ENCODE data around the gene LRRC3.

The LRRC3 gene

GRCh38 chr21:44503901-44504399 lies 48.6 kb downstream of the LRRC3 start:
- Histone ChIP-seq H3K79me2 (ENCODE audit: insufficient read depth, low read depth) (no peaks in the 10 kb centered on the region), H3K4me3 (IDR thresholded peaks at IDR 0.05; ENCODE audit: insufficient read depth, low read depth, low read length) (no peak overlapping the region), H3K36me3 (ENCODE audit: insufficient read depth) (no peaks in the 10 kb centered on the region), H3K4me1 (ENCODE audit: low read depth, poor library complexity, severe bottlenecking) (no peaks in the 10 kb centered on the region), H3K27ac (no peak overlapping the region), H4K20me1 (ENCODE audit: insufficient read depth) (no peaks in the 10 kb centered on the region), H2AFZ (ENCODE audit: low read depth) (no peak overlapping the region), H3K27me3 (ENCODE audit: insufficient read depth, low read depth) (peaks cover 95% of the 10 kb centered on the region), H3K9ac (no peak overlapping the region), H3K4me2 (no peak overlapping the region)
- TF ChIP-seq CTCF (conservative IDR thresholded peaks at IDR 0.05; ENCODE audit: low read depth, low read length): no peak

- H3K27ac ChIP-seq: no peak overlapping the region
- peaks cover 83% of the 10 kb centered on the region for H3K27me3 ChIP-seq (ENCODE audit: insufficient read depth, low read depth)
- no peak for TF ChIP-seq CTCF (conservative IDR thresholded peaks at IDR 0.05; ENCODE audit: low read depth, low read length)
- H4K20me1 ChIP-seq (ENCODE audit: insufficient read depth): no peaks in the 10 kb centered on the region
- H3K4me2 ChIP-seq: no peak overlapping the region
- no peak overlapping the region for H2AFZ ChIP-seq (ENCODE audit: low read depth)
- H3K79me2 ChIP-seq (ENCODE audit: insufficient read depth, low read depth): no peaks in the 10 kb centered on the region
- H3K4me1 ChIP-seq (ENCODE audit: low read depth, poor library complexity, severe bottlenecking): no peaks in the 10 kb centered on the region
- no peaks in the 10 kb centered on the region for H3K36me3 ChIP-seq (ENCODE audit: insufficient read depth)
- H3K9ac ChIP-seq: no peak overlapping the region
- no peak overlapping the region for H3K4me3 ChIP-seq (IDR thresholded peaks at IDR 0.05; ENCODE audit: insufficient read depth, low read depth, low read length)
Measured at GRCh38 chr21:44505673-44506278, 50.5 kb downstream of the LRRC3 start.

- no peak for TF ChIP-seq CTCF (conservative IDR thresholded peaks at IDR 0.05; ENCODE audit: low read depth, low read length)
- H3K27ac ChIP-seq: no peak overlapping the region
- no peaks in the 10 kb centered on the region for H3K4me1 ChIP-seq (ENCODE audit: low read depth, poor library complexity, severe bottlenecking)
- no peaks in the 10 kb centered on the region for H4K20me1 ChIP-seq (ENCODE audit: insufficient read depth)
- H3K36me3 ChIP-seq (ENCODE audit: insufficient read depth): no peaks in the 10 kb centered on the region
- no peaks in the 10 kb centered on the region for H3K79me2 ChIP-seq (ENCODE audit: insufficient read depth, low read depth)
- H3K9ac ChIP-seq: no peak overlapping the region
- no peak overlapping the region for H3K4me2 ChIP-seq
- H2AFZ ChIP-seq (ENCODE audit: low read depth): no peak overlapping the region
- no peak overlapping the region for H3K4me3 ChIP-seq (IDR thresholded peaks at IDR 0.05; ENCODE audit: insufficient read depth, low read depth, low read length)
- H3K27me3 ChIP-seq (ENCODE audit: insufficient read depth, low read depth): peaks cover 75% of the 10 kb centered on the region
Measured at GRCh38 chr21:44506279-44507255, 51.3 kb downstream of the LRRC3 start.

- Histone ChIP-seq H3K27ac (no peak overlapping the region), H3K27me3 (ENCODE audit: insufficient read depth, low read depth) (peaks cover 71% of the 10 kb centered on the region), H3K9ac (no peak overlapping the region), H4K20me1 (ENCODE audit: insufficient read depth) (no peaks in the 10 kb centered on the region), H3K4me1 (ENCODE audit: low read depth, poor library complexity, severe bottlenecking) (no peaks in the 10 kb centered on the region), H2AFZ (ENCODE audit: low read depth) (no peak overlapping the region), H3K79me2 (ENCODE audit: insufficient read depth, low read depth) (no peaks in the 10 kb centered on the region), H3K4me2 (no peak overlapping the region), H3K36me3 (ENCODE audit: insufficient read depth) (no peaks in the 10 kb centered on the region), H3K4me3 (IDR thresholded peaks at IDR 0.05; ENCODE audit: insufficient read depth, low read depth, low read length) (no peak overlapping the region)
- TF ChIP-seq CTCF (conservative IDR thresholded peaks at IDR 0.05; ENCODE audit: low read depth, low read length): no peak
Measured at GRCh38 chr21:44507673-44508425, 52.5 kb downstream of the LRRC3 start.
